Stomach smooth muscle (tissue), 2 donors: ENCODE data around the gene HLA-DPB1.

ENCODE experiments used
- H3K27ac ChIP-seq: one replicate; pipeline ENCODE4 v1.7.0; 2013; ENCODE audit warnings: mild to moderate bottlenecking, low read length, inconsistent platforms
- H3K27me3 ChIP-seq, 2 donors: one replicate each; pipeline ENCODE4 v1.7.0; 2013; ENCODE audit warnings: low read length in 2 of 2; ENCODE audit not compliant: insufficient read depth in 2 of 2, control insufficient read depth in 1 of 2
- H3K36me3 ChIP-seq, 2 donors: one replicate each; pipeline ENCODE4 v1.7.0; 2013; ENCODE audit warnings: low read length in 2 of 2; ENCODE audit not compliant: control insufficient read depth in 2 of 2, insufficient read depth in 2 of 2
- H3K4me1 ChIP-seq: one replicate; pipeline ENCODE4 v1.7.0; 2013; ENCODE audit warnings: low read length; ENCODE audit not compliant: control insufficient read depth, insufficient read depth
- H3K4me3 ChIP-seq, 2 donors: one replicate each; pipeline ENCODE4 v1.7.0; 2013; ENCODE audit warnings: low read length in 2 of 2
- H3K9ac ChIP-seq, 2 donors: one replicate each; pipeline ENCODE4 v1.7.0; 2013; ENCODE audit warnings: low read length in 2 of 2, mild to moderate bottlenecking in 1 of 2
- H3K9me3 ChIP-seq, 2 donors: one replicate each; pipeline ENCODE4 v1.7.0; 2013; ENCODE audit warnings: low read length in 2 of 2; ENCODE audit not compliant: control insufficient read depth in 2 of 2
- donor health status: healthy.
- donor health status: Pancreatic carcinoma.

Gene HLA-DPB1

DNA sequence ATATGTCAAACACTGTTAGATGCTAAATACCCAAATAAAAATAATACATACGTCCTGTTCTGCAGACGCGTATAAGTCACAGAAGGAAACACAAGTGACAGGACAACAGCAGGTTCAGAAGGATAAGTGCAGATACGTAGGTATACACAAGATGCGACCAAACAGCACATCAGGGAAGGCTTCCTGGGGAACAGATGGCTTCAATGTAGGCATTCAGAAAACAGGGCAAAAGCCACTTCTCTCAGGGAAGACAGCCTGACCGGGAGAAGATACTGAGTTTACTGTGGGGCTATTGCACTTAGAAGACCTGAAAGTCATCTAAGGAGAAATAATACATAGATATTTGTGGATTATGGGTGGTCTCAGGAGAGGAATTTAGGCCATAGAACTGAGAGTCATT, 4.2 kb upstream of the HLA-DPB1 start:
- H3K27me3 ChIP-seq = peaks cover 0 to 7% of the 10 kb centered on the region in 2 donors
- no peak overlapping the region for H3K4me3 ChIP-seq
- H3K27ac ChIP-seq = no peak overlapping the region
- no peaks in the 10 kb centered on the region for H3K9me3 ChIP-seq
- H3K36me3 ChIP-seq = peaks cover 0 to 2% of the 10 kb centered on the region in 2 donors
- no peaks in the 10 kb centered on the region for H3K4me1 ChIP-seq
- H3K9ac ChIP-seq = no peak overlapping the region

DNA sequence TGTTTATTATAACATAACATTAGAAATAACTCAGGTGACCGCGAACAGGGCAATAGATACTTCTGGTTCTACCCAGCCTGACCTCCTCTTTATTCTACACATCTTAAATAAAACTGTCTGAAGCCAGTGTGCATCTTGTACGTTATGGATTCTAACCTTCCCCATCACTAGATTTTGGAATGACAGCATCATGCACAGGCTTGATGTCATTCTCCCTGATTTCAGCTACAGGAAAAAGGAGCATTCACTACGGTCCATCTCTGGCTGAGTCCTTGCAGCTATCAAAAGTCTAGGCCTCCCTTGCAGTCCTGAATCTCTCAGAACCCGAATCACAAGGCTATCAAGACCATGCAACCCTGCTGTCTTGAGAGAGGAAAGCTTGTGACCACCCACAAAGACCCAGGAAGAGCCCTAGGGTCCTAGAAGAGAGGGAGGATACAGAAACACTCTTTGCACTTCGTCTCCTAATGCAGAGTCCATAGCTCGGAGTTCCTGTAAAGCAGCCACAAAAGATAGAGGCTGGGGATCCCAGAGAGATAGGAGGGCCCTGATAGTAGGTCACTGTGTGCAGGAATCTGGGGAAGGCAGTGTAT, 3.2 kb upstream of the HLA-DPB1 start:
- peak overlapping the region in 1 of 2 donors; percentile 42 for H3K9ac ChIP-seq
- no peak overlapping the region for H3K27ac ChIP-seq

DNA sequence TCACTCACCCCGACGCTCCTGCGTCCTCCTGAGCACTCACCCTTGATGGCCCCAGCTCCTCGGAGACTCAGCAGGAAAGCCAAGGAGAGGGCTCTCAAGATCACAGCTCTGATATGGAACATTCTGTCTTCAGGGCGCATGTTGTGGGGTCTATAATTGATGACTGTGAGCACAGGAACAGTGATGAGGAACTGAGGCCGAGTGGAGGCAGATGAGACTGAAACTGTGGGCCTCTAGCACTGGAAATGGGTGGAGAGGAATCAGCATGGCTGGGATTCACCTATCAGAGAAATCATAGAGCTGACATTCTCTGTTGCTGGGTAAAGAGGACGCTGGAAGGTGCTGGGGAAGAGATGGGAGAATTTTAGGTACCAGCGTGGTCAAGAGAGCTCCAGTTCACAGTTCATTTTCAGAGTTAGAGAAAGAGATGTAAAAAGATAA, 2.3 kb upstream of the HLA-DPB1 start, which contains the start of gene HLA-DPA1:
Gene HLA-DPA1, minus strand, starts transcription at position 219 of the 441 bp plus-strand sequence.
- no peak within 1 kb of the TSS for H3K27ac ChIP-seq
- H3K9me3 ChIP-seq = no peaks in the 10 kb centered on the region
- H3K4me3 ChIP-seq = peak within 1 kb of the TSS; percentile 26 to 63
- no peaks in the 10 kb centered on the region for H3K4me1 ChIP-seq
- peaks cover 0 to 8% of the 10 kb centered on the region in 2 donors for H3K27me3 ChIP-seq
- peak within 1 kb of the TSS in 1 of 2 donors; percentile 55 for H3K9ac ChIP-seq
- peaks cover 0 to 2% of the 10 kb centered on the region in 2 donors for H3K36me3 ChIP-seq

More for the DNA sequence above, 3.2 kb upstream of the HLA-DPB1 start:
- no peaks in the 10 kb centered on the region for H3K9me3 ChIP-seq
- peaks cover 0 to 8% of the 10 kb centered on the region in 2 donors for H3K27me3 ChIP-seq
- H3K4me3 ChIP-seq = peak overlapping the region; percentile 26 to 55
- no peaks in the 10 kb centered on the region for H3K4me1 ChIP-seq
- H3K36me3 ChIP-seq = peaks cover 0 to 2% of the 10 kb centered on the region in 2 donors

DNA sequence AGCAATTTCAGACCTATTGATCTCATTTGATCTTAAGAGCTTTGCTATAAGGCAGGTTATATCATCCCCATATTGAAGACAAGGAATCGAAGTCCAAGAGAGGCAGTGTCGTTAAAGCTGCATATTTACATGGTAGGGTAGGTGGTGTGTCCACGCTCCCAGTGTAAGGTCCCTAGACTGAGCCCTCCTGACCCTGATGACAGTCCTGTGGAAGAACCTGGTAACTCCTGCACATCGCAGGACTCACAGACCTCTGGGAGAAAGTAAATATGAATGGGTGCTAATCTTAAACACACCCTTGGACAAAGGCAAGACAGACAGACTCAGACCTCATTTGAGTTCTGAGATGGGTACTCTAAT, 602 bp upstream of the HLA-DPB1 start:
- Histone ChIP-seq H3K27ac (no peak overlapping the region), H3K4me3 (no peak overlapping the region), H3K9ac (no peak overlapping the region), H3K9me3 (no peaks in the 10 kb centered on the region), H3K36me3 (no peaks in the 10 kb centered on the region), H3K27me3 (peaks cover 0 to 6% of the 10 kb centered on the region in 2 donors), H3K4me1 (no peaks in the 10 kb centered on the region)

DNA sequence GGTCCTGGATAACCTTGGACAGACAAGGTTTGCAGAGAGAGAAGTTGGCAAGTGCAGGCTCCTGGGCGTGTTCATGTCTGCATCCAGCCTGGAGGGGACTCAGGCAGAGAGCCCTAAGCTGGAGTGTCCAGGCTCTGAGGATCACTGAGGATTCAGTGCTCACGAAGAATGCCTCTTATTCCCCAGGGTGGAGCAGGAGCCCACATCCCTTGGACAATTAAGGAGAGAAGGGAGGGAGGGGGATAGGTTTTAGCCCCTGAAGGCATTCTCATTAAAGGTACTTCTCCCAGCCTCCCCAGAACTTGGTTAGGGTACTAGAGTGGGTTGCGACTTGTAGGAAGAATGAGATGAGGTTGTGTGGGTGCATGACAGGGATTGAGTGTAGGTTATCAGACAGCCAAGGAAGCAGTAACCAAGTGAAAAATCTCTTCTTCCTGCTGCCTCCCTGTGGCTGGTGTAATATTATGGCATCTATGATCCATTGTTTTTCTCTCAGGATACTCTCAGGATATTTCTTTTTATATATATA, 680 bp downstream of the HLA-DPB1 start:
- Histone ChIP-seq H3K27ac (no peak overlapping the region), H3K4me3 (peak overlapping the region in 1 of 2 donors; percentile 54), H3K4me1 (peaks cover 8% of the 10 kb centered on the region), H3K9ac (peak overlapping the region; percentile 20 to 21), H3K27me3 (peaks cover 0 to 6% of the 10 kb centered on the region in 2 donors), H3K36me3 (no peaks in the 10 kb centered on the region), H3K9me3 (no peaks in the 10 kb centered on the region)

DNA sequence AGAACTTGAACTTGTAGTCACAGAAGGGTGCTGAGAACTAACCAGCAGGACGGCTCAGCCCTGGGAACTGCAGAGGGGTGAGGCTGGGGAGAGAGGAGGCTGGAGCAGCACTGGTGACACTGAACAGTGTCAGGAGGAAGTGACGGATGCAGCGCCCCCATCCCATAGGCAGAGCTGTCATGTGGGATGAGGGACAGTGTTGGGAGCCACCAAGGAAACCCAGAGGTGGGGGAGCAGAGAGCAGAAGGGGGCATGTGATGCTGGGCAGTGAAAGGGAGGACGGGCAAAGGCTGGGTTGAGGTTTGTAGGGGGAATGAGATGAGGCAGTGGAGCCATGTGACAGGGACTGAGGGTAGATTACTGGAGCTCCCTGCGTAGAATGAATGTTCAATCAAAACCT, 2.1 kb downstream of the HLA-DPB1 start:
- H3K9me3 ChIP-seq = no peaks in the 10 kb centered on the region
- no peaks in the 10 kb centered on the region for H3K36me3 ChIP-seq
- peaks cover 0 to 6% of the 10 kb centered on the region in 2 donors for H3K27me3 ChIP-seq
- H3K27ac ChIP-seq = no peak overlapping the region
- peaks cover 11% of the 10 kb centered on the region for H3K4me1 ChIP-seq
- H3K9ac ChIP-seq = no peak overlapping the region
- peak overlapping the region in 1 of 2 donors; percentile 8 for H3K4me3 ChIP-seq

DNA sequence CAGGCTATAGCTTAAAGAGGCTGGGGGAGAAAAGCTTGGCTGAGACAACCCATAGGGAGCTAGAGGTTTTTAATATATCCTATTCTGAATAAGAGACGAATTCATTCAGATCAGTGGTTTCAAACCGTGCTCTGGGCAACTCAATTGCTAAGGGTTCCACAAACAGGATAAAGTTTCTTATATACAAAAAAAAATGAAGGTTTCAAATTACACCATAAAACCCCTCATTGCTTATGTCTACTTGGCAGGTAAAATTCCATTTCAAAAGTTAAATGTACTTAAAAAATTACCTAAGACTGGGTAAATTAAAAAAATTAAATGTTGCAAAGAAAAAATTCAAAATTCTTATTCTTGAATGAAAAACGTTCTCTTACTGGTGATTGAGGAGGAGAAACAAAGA, 2.7 kb downstream of the HLA-DPB1 start:
- Histone ChIP-seq H3K36me3 (no peaks in the 10 kb centered on the region), H3K4me3 (no peak overlapping the region), H3K4me1 (peaks cover 11% of the 10 kb centered on the region), H3K27ac (no peak overlapping the region), H3K27me3 (peaks cover 0 to 4% of the 10 kb centered on the region in 2 donors), H3K9me3 (no peaks in the 10 kb centered on the region), H3K9ac (no peak overlapping the region)

DNA sequence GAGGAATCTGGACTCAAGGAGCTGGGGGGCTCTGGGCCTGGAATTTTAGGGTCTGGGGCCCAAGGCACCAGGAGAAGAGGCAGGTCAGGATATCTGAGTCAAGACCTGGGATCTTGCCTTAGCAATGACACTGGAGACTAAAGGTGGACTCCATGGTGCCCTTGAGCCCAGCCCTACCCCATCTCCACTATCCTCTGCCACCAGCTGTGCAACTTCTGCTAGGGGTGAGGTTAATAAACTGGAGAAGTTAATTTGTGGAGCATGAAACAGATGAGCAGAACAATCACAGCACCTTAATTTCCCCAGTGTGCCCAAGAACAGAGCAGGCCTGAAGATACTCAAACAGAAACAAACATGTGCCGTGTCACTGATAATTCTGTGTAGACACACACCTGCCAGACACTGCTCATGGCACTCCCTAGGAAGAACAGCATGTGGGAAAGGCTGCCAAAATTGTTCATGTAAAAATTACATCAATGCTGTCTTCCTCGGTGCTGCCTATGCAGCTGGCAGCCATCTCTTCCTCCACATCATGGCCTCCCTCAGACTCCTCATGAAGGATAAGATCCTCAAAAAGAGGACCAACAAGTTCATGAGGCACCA, 3.2 kb downstream of the HLA-DPB1 start:
- Histone ChIP-seq H3K9me3 (no peaks in the 10 kb centered on the region), H3K9ac (no peak overlapping the region), H3K4me3 (no peak overlapping the region), H3K27me3 (peaks cover 0 to 3% of the 10 kb centered on the region in 2 donors), H3K27ac (no peak overlapping the region), H3K36me3 (no peaks in the 10 kb centered on the region), H3K4me1 (peaks cover 11% of the 10 kb centered on the region)

DNA sequence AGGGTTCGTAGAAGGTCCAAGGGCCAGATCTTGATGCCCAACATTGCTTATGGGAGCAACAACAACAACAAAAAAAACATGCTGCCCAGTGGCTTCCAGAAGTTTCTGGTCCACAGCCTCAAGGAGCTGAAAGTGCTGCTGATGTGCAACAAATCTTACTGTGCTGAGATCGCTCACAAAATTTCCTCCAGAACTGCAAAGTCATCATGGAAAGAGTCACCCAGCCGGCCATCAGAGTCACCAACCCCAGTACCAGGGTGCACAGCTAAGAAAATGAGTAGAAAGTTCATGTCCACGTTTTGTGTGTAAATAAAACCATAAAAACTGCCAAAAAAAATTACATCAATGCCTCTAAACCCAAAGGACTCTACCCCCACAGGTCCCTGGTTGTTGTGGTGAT, 3.8 kb downstream of the HLA-DPB1 start:
- Histone ChIP-seq H3K27me3 (peaks cover 0 to 3% of the 10 kb centered on the region in 2 donors), H3K27ac (no peak overlapping the region), H3K36me3 (no peaks in the 10 kb centered on the region), H3K9ac (no peak overlapping the region), H3K9me3 (no peaks in the 10 kb centered on the region), H3K4me3 (no peak overlapping the region), H3K4me1 (peaks cover 11% of the 10 kb centered on the region)

DNA sequence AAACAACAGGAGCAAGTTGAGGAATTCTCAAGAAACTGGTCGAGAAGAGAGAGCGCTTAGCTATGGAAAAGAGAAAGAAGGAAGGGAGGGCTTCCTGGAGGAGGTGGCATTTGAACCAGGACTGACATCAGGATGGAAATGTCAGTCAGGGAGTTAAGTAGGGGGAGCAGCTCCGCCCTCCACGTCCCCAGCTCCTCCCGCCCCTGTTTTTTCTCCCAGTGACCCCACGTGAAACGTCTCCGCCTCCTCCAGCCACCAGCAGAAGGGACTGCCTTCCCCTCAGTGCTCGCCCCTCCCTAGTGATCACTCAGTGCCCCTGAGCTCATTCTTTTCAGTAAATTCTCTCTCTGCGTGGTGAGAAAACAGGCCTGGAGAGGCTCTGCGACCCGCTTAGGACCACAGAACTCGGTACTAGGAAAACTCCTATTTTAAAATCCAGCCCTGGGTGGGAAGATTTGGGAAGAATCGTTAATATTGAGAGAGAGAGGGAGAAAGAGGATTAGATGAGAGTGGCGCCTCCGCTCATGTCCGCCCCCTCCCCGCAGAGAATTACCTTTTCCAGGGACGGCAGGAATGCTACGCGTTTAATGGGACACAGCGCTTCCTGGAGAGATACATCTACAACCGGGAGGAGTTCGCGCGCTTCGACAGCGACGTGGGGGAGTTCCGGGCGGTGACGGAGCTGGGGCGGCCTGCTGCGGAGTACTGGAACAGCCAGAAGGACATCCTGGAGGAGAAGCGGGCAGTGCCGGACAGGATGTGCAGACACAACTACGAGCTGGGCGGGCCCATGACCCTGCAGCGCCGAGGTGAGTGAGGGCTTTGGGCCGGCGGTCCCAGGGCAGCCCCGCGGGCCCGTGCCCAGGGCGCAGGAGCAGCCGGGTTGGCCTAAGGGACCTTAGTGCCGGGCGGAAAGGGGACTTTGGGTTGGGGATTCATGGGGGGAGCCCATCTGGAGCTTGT, 4.6 kb downstream of the HLA-DPB1 start:
- H3K27me3 ChIP-seq = peaks cover 0 to 3% of the 10 kb centered on the region in 2 donors
- peak overlapping the region; percentile 58 for H3K27ac ChIP-seq
- H3K36me3 ChIP-seq = peaks cover 2 to 3% of the 10 kb centered on the region in 2 donors
- no peaks in the 10 kb centered on the region for H3K9me3 ChIP-seq
- H3K4me3 ChIP-seq = peak overlapping the region; percentile 50 to 71
- H3K9ac ChIP-seq = peak overlapping the region; percentile 58 to 60
- H3K4me1 ChIP-seq = peaks cover 11% of the 10 kb centered on the region
